Skeletal muscle satellite cell (primary cell): ENCODE data around the gene VSX1.

Experiments
- H3K27me3 ChIP-seq: 2 replicates; pipeline ENCODE4 v1.7.0; 2013; ENCODE audit warnings: low read length; ENCODE audit not compliant: control insufficient read depth, insufficient read depth
- H3K36me3 ChIP-seq: 2 replicates; pipeline ENCODE4 v1.7.0; 2013; ENCODE audit warnings: mild to moderate bottlenecking, control low read depth, low read length; ENCODE audit not compliant: insufficient read depth
- H3K4me1 ChIP-seq: 2 replicates; pipeline ENCODE4 v1.7.0; 2013; ENCODE audit warnings: low read length; ENCODE audit not compliant: control insufficient read depth, insufficient read depth
- H3K4me2 ChIP-seq: 2 replicates; pipeline ENCODE4 v1.7.0; 2013; ENCODE audit warnings: mild to moderate bottlenecking, low read length
- H3K4me3 ChIP-seq: 2 replicates; pipeline ENCODE4 v1.7.0; 2013; ENCODE audit warnings: low read length
- H3K9ac ChIP-seq: 2 replicates; pipeline ENCODE4 v1.7.0; 2013; ENCODE audit warnings: mild to moderate bottlenecking, low read depth, low read length, moderate library complexity
- H3K9me3 ChIP-seq: replicated peaks from 2 replicates; pipeline ENCODE4 v1.7.0; 2013; ENCODE audit warnings: mild to moderate bottlenecking, control low read depth, low read length

Gene VSX1

GRCh38 chr20:25116739-25117458, 35.0 kb upstream of the VSX1 start:
- Histone ChIP-seq H3K9me3 (no peaks in the 10 kb centered on the region), H3K27me3 (peaks cover 60% of the 10 kb centered on the region), H3K4me1 (no peaks in the 10 kb centered on the region), H3K9ac (no peak overlapping the region), H3K4me2 (no peak overlapping the region), H3K36me3 (no peaks in the 10 kb centered on the region), H3K4me3 (no peak overlapping the region)

GRCh38 chr20:25103526-25103925, 21.6 kb upstream of the VSX1 start:
- Histone ChIP-seq H3K4me1 (no peaks in the 10 kb centered on the region), H3K36me3 (no peaks in the 10 kb centered on the region), H3K27me3 (peaks cover 38% of the 10 kb centered on the region), H3K9me3 (no peaks in the 10 kb centered on the region), H3K4me2 (no peak overlapping the region), H3K4me3 (no peak overlapping the region), H3K9ac (no peak overlapping the region)

GRCh38 chr20:25100914-25101313, 19.0 kb upstream of the VSX1 start:
- Histone ChIP-seq H3K27me3 (peaks cover 53% of the 10 kb centered on the region), H3K4me1 (no peaks in the 10 kb centered on the region), H3K9me3 (no peaks in the 10 kb centered on the region), H3K4me3 (no peak overlapping the region), H3K36me3 (no peaks in the 10 kb centered on the region), H3K9ac (no peak overlapping the region), H3K4me2 (no peak overlapping the region)

DNA sequence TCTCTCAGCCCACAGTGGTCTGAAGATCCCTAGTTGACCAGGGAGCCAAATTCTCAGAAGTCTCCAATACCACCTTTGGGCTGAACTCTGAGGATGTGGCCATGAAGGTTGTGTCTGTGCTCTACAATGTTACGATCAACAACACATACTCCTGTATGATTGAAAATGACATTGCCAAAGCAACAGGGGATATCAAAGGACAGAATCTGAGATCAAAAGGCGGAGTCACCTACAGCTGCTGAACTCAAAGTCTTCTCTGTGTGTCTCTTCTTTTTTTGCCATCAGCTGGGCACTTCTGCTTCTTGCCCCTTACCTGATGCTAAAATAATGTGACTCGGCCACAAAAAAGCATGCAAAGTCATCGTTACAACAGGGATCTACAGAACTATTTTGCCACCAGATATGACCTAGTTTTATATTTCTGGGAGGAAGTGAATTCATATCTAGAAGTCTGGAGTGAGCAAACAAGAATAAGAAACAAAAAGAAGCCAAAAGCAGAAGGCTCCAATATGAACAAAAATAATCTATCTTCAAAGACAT, 17.7 kb upstream of the VSX1 start:
- no peaks in the 10 kb centered on the region for H3K9me3 ChIP-seq
- H3K9ac ChIP-seq, result no peak overlapping the region
- H3K4me3 ChIP-seq, result no peak overlapping the region
- H3K27me3 ChIP-seq, result peaks cover 61% of the 10 kb centered on the region
- no peak overlapping the region for H3K4me2 ChIP-seq
- H3K4me1 ChIP-seq, result no peaks in the 10 kb centered on the region
- H3K36me3 ChIP-seq, result no peaks in the 10 kb centered on the region

DNA sequence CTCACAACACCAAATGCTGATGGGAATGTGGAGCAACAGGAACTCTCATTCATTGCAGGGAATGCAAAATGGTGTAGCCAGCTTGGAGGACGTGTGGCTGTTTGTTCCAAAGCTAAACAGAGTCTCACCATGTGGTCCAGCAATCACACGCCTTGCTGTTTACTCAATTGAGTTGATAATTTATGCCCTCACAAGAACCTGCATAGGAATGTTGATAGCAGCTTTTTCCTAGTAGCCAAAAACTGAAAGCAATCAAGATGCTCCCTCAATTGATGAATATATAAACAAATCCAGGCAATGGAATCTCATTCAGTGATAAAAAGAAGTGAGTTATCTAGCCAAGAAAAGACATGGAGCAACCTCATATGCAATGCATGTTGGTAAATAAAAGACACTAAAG, 15.6 kb upstream of the VSX1 start:
- H3K27me3 ChIP-seq, result peaks cover 61% of the 10 kb centered on the region
- no peak overlapping the region for H3K4me3 ChIP-seq
- no peaks in the 10 kb centered on the region for H3K36me3 ChIP-seq
- H3K9me3 ChIP-seq, result no peaks in the 10 kb centered on the region
- no peak overlapping the region for H3K9ac ChIP-seq
- H3K4me2 ChIP-seq, result no peak overlapping the region
- no peaks in the 10 kb centered on the region for H3K4me1 ChIP-seq

DNA sequence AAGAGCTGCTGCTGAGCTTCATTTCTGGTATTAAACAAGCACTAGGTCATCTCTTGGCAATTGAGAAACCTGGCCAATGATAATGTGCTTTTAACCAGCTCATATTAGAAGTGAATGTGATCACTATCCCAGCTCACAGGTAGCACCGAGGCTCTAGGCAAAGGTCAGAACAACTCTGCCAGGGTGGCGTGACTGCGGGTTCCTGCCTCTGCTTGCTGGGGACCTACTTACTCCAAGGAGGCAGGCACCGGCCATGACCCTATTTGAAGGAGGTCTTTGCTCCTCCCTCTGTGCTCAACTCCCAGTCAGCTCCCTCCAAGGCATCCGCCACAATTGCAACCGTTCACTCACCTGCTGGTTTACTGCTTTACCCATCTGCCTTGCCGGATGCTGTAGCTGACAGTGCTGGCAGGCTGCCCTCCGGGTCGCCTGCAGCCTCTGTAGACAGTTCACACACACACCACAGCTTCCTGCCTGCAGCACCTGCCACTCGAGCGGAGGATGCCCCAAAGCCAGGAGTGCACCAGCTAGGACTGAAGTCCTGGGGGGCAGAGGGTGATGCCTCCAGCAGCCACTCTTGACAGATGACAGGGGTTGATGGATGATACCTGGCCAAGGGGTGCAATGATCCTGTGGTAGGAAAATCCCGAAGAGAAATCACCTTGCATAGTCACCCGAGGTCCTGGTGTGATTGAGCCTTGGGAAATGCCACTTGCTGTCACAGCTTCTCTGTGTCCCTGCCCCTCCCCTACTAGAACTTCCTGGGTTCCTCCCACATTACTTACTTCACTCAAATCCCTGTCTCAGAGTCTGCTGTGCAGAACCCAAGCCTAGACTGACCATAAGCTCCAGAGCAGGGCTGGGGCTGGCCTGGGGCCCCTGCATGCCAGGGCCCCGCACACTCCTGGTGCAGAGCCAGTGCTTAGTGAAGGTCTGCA, 8.8 kb upstream of the VSX1 start:
- H3K27me3 ChIP-seq, result peaks cover 80% of the 10 kb centered on the region
- H3K36me3 ChIP-seq, result no peaks in the 10 kb centered on the region
- no peak overlapping the region for H3K4me3 ChIP-seq

GRCh38 chr20:25089662-25090061, 7.7 kb upstream of the VSX1 start:
- H3K4me1 ChIP-seq, result no peaks in the 10 kb centered on the region
- no peak overlapping the region for H3K4me2 ChIP-seq
- H3K36me3 ChIP-seq, result no peaks in the 10 kb centered on the region
- peaks cover 80% of the 10 kb centered on the region for H3K27me3 ChIP-seq
- H3K4me3 ChIP-seq, result no peak overlapping the region
- H3K9ac ChIP-seq, result no peak overlapping the region
- H3K9me3 ChIP-seq, result no peaks in the 10 kb centered on the region

More for the DNA sequence above, 8.8 kb upstream of the VSX1 start:
- no peaks in the 10 kb centered on the region for H3K9me3 ChIP-seq
- no peak overlapping the region for H3K9ac ChIP-seq
- H3K4me2 ChIP-seq, result no peak overlapping the region
- H3K4me1 ChIP-seq, result no peaks in the 10 kb centered on the region

DNA sequence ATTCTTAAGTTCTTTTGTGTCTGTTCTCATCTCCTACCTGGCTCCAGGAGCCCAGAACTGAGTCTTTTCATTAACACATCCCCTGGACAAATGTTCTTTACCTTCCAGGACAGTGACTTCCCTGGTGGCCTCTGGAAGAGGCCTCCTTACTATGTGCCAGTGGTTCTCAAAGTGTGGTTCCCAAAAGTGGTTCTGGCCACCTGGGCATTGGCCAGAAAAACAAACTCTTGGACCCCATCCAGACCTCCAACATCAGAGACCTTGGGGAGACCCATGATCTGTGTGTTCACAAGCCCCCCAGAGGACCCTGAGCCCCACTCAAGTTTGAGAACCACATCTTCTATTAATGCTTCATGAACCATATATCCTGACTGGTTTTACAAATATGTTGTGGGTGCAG, 7.2 kb upstream of the VSX1 start:
- H3K4me3 ChIP-seq, result no peak overlapping the region
- peaks cover 80% of the 10 kb centered on the region for H3K27me3 ChIP-seq
- H3K9me3 ChIP-seq, result no peaks in the 10 kb centered on the region
- no peaks in the 10 kb centered on the region for H3K4me1 ChIP-seq
- H3K4me2 ChIP-seq, result no peak overlapping the region
- H3K36me3 ChIP-seq, result no peaks in the 10 kb centered on the region
- no peak overlapping the region for H3K9ac ChIP-seq

DNA sequence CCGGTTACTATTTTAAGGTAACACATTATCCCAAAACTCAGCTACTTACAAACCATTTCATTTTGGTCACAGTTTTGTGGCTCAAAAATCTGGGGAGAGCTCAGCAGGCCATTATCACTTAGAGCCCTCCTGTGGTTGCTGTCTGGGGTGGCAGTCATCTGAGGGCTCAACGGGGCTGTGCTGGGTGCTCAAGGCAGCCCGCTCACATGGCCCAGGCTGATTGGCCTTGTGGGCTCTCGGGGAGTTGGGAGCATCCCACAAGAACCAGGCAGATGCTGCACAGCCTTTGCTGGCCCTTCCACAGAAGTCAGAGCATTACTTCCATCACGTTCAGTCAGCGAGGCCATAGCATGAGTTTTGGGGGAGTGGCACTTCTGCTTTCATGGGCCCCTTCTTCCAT, 6.3 kb upstream of the VSX1 start:
- no peak overlapping the region for H3K4me2 ChIP-seq
- no peaks in the 10 kb centered on the region for H3K36me3 ChIP-seq
- no peak overlapping the region for H3K9ac ChIP-seq
- H3K27me3 ChIP-seq, result peaks cover 86% of the 10 kb centered on the region
- H3K4me1 ChIP-seq, result no peaks in the 10 kb centered on the region
- no peaks in the 10 kb centered on the region for H3K9me3 ChIP-seq
- no peak overlapping the region for H3K4me3 ChIP-seq

GRCh38 chr20:25087186-25087929, 5.4 kb upstream of the VSX1 start:
- Histone ChIP-seq H3K4me1 (no peaks in the 10 kb centered on the region), H3K9ac (no peak overlapping the region), H3K4me2 (no peak overlapping the region), H3K4me3 (no peak overlapping the region), H3K9me3 (no peaks in the 10 kb centered on the region), H3K36me3 (no peaks in the 10 kb centered on the region), H3K27me3 (peaks cover 92% of the 10 kb centered on the region)
